Progenitor cell of endocrine pancreas (in vitro differentiated cells): ENCODE measurements around the gene NCS1. TPM values are rescaled to one million over a fixed set of nuclear protein-coding genes. Genes with fewer than 3 reads are reported as not detected.

Experiments
- DNase-seq: peaks from one replicate; pipeline ENCODE4 v3.0.0; 2021; ENCODE audit warnings: low spot score; ENCODE audit not compliant: unreplicated experiment
- H3K27ac Mint-ChIP-seq: 2 replicates; pipeline ENCODE4 v1.8.0; 2021; ENCODE audit warnings: mild to moderate bottlenecking, moderate library complexity, mixed read lengths
- H3K27me3 Mint-ChIP-seq: 2 replicates; pipeline ENCODE4 v1.8.0; 2021; ENCODE audit warnings: mixed read lengths
- H3K36me3 Mint-ChIP-seq: 2 replicates; pipeline ENCODE4 v1.8.0; 2022; ENCODE audit warnings: mixed read lengths; ENCODE audit not compliant: insufficient read depth
- H3K4me1 Mint-ChIP-seq: 2 replicates; pipeline ENCODE4 v1.8.0; 2021; ENCODE audit warnings: low read depth, mixed read lengths
- H3K4me3 Mint-ChIP-seq: 2 replicates; pipeline ENCODE4 v1.8.0; 2021; ENCODE audit warnings: low read depth, mild to moderate bottlenecking, moderate library complexity, mixed read lengths
- H3K9me3 Mint-ChIP-seq: 2 replicates; pipeline ENCODE4 v1.8.0; 2021; ENCODE audit warnings: low read depth, mixed read lengths
- CTCF ChIP-seq: fragments of 200-600 bp; sonication (generic); IDR thresholded peaks from one replicate; pipeline ENCODE4 v1.5.0; 2021; ENCODE audit warnings: antibody characterized with exemption, mild to moderate bottlenecking; ENCODE audit not compliant: unreplicated experiment
- total RNA-seq: library from RNA; stranded (reverse); gene quantifications from 2 replicates; pipeline ENCODE4 v1.2.1, GENCODE V29; 2021

The NCS1 gene
- total RNA-seq, 1 donor from 2014 or later, result 29.0 TPM

- no peaks in the 10 kb centered on the region for H3K9me3 Mint-ChIP-seq
- peaks cover 19% of the 10 kb centered on the region for H3K4me1 Mint-ChIP-seq
- H3K4me3 Mint-ChIP-seq, result no peak overlapping the region
- no peak for TF ChIP-seq CTCF
- DNase-seq, result no peak
- H3K36me3 Mint-ChIP-seq, result no peaks in the 10 kb centered on the region
- H3K27me3 Mint-ChIP-seq, result no peaks in the 10 kb centered on the region
- H3K27ac Mint-ChIP-seq, result peak overlapping the region; percentile 69
These were observed 40.5 kb downstream of the NCS1 start for GRCh38 chr9:130212543-130213297.

- peaks cover 1% of the 10 kb centered on the region for H3K36me3 Mint-ChIP-seq
- no peak for TF ChIP-seq CTCF
- DNase-seq, result no peak
- H3K27me3 Mint-ChIP-seq, result no peaks in the 10 kb centered on the region
- H3K9me3 Mint-ChIP-seq, result no peaks in the 10 kb centered on the region
- no peak overlapping the region for H3K4me3 Mint-ChIP-seq
- H3K4me1 Mint-ChIP-seq, result peaks cover 15% of the 10 kb centered on the region
- H3K27ac Mint-ChIP-seq, result peak overlapping the region; percentile 21
These were observed 41.9 kb downstream of the NCS1 start for GRCh38 chr9:130213911-130214761.

GRCh38 chr9:130214776-130215340, 42.7 kb downstream of the NCS1 start:
- no peak for DNase-seq
- no peak for TF ChIP-seq CTCF
- Mint-ChIP-seq H3K27ac (peak overlapping the region; percentile 65), H3K4me3 (no peak overlapping the region), H3K36me3 (peaks cover 1% of the 10 kb centered on the region), H3K4me1 (peaks cover 9% of the 10 kb centered on the region), H3K27me3 (no peaks in the 10 kb centered on the region), H3K9me3 (no peaks in the 10 kb centered on the region)

- no peak overlapping the region for H3K27ac Mint-ChIP-seq
- peaks cover 7% of the 10 kb centered on the region for H3K4me1 Mint-ChIP-seq
- no peaks in the 10 kb centered on the region for H3K9me3 Mint-ChIP-seq
- H3K27me3 Mint-ChIP-seq, result no peaks in the 10 kb centered on the region
- TF ChIP-seq CTCF, result no peak
- H3K36me3 Mint-ChIP-seq, result peaks cover 1% of the 10 kb centered on the region
- DNase-seq, result no peak
- no peak overlapping the region for H3K4me3 Mint-ChIP-seq
These were observed 43.3 kb downstream of the NCS1 start for GRCh38 chr9:130215341-130216119.

DNA sequence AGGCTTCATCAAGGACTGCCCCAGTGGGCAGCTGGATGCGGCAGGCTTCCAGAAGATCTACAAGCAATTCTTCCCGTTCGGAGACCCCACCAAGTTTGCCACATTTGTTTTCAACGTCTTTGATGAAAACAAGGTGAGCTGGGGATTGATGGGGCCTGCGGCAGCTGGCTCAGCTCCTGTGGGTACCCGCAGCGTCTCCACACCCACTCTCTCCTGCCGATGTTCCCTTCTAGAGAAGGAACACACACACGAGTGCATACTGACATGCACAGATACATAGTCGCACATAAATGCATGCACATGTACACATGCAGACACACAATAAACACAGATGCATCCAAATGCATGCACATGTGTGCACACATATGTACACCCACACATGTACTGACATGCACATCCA, 45.6 kb downstream of the NCS1 start:
- Mint-ChIP-seq H3K27ac (no peak overlapping the region), H3K4me1 (peaks cover 7% of the 10 kb centered on the region), H3K9me3 (no peaks in the 10 kb centered on the region), H3K4me3 (no peak overlapping the region), H3K27me3 (no peaks in the 10 kb centered on the region), H3K36me3 (peaks cover 1% of the 10 kb centered on the region)
- DNase-seq, result no peak
- no peak for TF ChIP-seq CTCF
